Gastroesophageal sphincter (tissue), 3 donors: ENCODE results near the gene PTPRG.

Experiments used
- EP300 ChIP-seq: sonication (generic); formaldehyde crosslinking; IDR thresholded peaks from one replicate; pipeline ENCODE4 v1.6.1; 2017; ENCODE audit warnings: antibody characterized with exemption, mild to moderate bottlenecking
- POLR2A ChIP-seq, 2 donors: fragments of 450-650 bp; IDR thresholded peaks; one replicate each; pipeline ENCODE4 v1.6.1; 2017; ENCODE audit warnings: antibody characterized with exemption in 2 of 2, mild to moderate bottlenecking in 2 of 2, moderate library complexity in 1 of 2
- POLR2AphosphoS5 ChIP-seq: sonication (generic); formaldehyde crosslinking; IDR thresholded peaks from one replicate; pipeline ENCODE4 v1.6.1; 2017; ENCODE audit warnings: antibody characterized with exemption
- TF ChIP-seq, protein P1 (sequence below), 4 experiments: fragments of 200-600 bp in 2 of 4; fragments of 450-650 bp in 2 of 4; sonication (generic) in 1 of 4; IDR thresholded peaks; one replicate each; pipeline ENCODE4 v1.5.1; 2017 to 2019; ENCODE audit warnings: antibody characterized with exemption in 4 of 4, mild to moderate bottlenecking in 2 of 4, moderate library complexity in 2 of 4

DNA sequence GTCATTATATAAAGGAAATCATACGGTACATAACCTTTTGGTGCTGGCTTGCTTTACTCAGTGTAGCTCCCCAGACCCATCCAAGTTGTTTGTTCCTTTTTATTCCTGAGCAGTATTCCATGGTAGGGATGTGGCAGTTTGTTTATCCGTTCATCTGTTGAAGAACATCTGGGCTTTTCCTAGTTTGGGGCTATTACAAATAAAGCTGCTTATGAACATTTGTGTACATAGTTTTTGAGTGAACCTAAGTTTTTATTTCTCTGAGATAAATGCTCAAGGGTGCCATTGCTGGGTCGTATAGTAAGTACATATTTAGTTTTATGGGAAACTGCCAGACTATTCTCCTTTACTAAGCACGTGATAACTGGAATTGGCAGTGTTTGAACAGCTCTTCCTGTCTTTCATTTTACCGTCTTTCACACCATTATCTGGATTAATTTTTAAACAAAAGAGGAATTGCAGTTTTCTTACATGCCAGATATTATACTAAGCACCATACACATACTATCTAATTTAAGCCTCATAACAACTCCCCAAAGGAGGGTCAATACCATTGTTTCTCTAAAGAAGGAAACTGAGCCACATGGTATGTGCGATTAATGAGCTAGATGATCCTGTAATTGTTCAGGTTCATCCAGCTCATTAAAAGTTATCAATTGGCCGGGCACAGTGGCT is 85.6 kb downstream of the PTPRG start:
- TF ChIP-seq POLR2A (IDR thresholded peaks at IDR 0.05), result no peak
- TF ChIP-seq, protein P1, sequence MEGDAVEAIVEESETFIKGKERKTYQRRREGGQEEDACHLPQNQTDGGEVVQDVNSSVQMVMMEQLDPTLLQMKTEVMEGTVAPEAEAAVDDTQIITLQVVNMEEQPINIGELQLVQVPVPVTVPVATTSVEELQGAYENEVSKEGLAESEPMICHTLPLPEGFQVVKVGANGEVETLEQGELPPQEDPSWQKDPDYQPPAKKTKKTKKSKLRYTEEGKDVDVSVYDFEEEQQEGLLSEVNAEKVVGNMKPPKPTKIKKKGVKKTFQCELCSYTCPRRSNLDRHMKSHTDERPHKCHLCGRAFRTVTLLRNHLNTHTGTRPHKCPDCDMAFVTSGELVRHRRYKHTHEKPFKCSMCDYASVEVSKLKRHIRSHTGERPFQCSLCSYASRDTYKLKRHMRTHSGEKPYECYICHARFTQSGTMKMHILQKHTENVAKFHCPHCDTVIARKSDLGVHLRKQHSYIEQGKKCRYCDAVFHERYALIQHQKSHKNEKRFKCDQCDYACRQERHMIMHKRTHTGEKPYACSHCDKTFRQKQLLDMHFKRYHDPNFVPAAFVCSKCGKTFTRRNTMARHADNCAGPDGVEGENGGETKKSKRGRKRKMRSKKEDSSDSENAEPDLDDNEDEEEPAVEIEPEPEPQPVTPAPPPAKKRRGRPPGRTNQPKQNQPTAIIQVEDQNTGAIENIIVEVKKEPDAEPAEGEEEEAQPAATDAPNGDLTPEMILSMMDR (IDR thresholded peaks at IDR 0.05), result no peak
- TF ChIP-seq EP300, result no peak
- TF ChIP-seq POLR2AphosphoS5, result no peak
